PFSK-1 (cell line): ENCODE measurements around the gene SLC8A1.

Experiments used
- FOXP2 ChIP-seq: optimal IDR thresholded peaks from 2 replicates; pipeline ENCODE3; 2011; ENCODE audit warnings: borderline replicate concordance, control low read depth, inconsistent platforms; ENCODE audit not compliant: insufficient read depth; ENCODE audit errors: extremely low read length, extremely low read depth
- POLR2AphosphoS5 ChIP-seq: IDR thresholded peaks from 2 replicates; pipeline ENCODE4 v1.6.1; 2012; ENCODE audit warnings: low read depth, mild to moderate bottlenecking, control low read depth, low read length, moderate library complexity
- SIN3A ChIP-seq: IDR thresholded peaks from 2 replicates; pipeline ENCODE4 v1.6.1; 2012; ENCODE audit warnings: mild to moderate bottlenecking, low read length, moderate library complexity, borderline replicate concordance; ENCODE audit not compliant: insufficient read depth
- TAF1 ChIP-seq: IDR thresholded peaks from 2 replicates; pipeline ENCODE4 v1.6.1; 2012; ENCODE audit warnings: low read length, control low read depth, borderline replicate concordance; ENCODE audit not compliant: insufficient read depth
- TF ChIP-seq, protein P1 (sequence below), 2 experiments: IDR thresholded peaks; 2 replicates each; pipeline versions ENCODE4 v1.6.1 to v1.8.0; 2011 to 2012; ENCODE audit warnings: low read depth in 2 of 2, low read length in 2 of 2, control low read depth in 1 of 2, inconsistent platforms in 1 of 2, mild to moderate bottlenecking in 1 of 2, moderate library complexity in 1 of 2; ENCODE audit not compliant: insufficient read depth in 1 of 2

Gene SLC8A1

DNA sequence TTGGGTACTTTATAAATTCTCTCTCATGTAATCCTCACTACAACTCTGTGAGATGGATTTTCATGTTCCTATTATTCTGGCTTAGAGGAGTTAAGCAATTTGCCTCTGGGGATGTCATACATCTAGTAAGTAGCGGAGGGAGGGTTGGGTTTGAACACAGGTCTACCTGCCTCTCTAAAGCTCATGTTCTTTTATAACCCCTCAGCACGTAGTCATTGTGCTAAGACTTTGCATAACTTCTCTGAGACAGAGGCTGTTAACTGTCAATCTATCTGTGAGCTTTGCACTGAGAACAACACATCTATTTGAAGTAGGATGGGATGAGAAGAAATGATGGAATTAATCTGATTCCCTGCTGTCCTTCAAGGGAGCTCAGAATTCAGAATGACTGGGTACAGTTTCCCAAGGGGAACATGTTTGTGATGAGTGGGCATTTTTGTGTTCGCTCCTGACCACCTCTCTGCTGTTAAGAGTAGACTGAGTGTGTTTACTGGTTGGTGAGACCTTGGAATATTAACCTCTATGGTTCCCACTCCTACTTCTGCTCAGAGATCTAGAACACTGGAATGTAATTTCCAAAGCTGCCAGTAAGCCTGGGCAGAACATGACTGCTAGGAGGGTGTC, 320.7 kb downstream of the SLC8A1 start:
- no peak for TF ChIP-seq FOXP2
- TF ChIP-seq TAF1: no peak
- TF ChIP-seq SIN3A: no peak
- TF ChIP-seq, protein P1, sequence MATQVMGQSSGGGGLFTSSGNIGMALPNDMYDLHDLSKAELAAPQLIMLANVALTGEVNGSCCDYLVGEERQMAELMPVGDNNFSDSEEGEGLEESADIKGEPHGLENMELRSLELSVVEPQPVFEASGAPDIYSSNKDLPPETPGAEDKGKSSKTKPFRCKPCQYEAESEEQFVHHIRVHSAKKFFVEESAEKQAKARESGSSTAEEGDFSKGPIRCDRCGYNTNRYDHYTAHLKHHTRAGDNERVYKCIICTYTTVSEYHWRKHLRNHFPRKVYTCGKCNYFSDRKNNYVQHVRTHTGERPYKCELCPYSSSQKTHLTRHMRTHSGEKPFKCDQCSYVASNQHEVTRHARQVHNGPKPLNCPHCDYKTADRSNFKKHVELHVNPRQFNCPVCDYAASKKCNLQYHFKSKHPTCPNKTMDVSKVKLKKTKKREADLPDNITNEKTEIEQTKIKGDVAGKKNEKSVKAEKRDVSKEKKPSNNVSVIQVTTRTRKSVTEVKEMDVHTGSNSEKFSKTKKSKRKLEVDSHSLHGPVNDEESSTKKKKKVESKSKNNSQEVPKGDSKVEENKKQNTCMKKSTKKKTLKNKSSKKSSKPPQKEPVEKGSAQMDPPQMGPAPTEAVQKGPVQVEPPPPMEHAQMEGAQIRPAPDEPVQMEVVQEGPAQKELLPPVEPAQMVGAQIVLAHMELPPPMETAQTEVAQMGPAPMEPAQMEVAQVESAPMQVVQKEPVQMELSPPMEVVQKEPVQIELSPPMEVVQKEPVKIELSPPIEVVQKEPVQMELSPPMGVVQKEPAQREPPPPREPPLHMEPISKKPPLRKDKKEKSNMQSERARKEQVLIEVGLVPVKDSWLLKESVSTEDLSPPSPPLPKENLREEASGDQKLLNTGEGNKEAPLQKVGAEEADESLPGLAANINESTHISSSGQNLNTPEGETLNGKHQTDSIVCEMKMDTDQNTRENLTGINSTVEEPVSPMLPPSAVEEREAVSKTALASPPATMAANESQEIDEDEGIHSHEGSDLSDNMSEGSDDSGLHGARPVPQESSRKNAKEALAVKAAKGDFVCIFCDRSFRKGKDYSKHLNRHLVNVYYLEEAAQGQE (IDR thresholded peaks at IDR 0.05; ENCODE audit: insufficient read depth in 1 of 2, low read depth in 2 of 2, low read length in 2 of 2): no peak
- TF ChIP-seq POLR2AphosphoS5: no peak

GRCh38 chr2:40130251-40130994, 321.5 kb downstream of the SLC8A1 start:
- TF ChIP-seq FOXP2: no peak
- no peak for TF ChIP-seq POLR2AphosphoS5
- no peak for TF ChIP-seq SIN3A
- TF ChIP-seq TAF1: no peak
- TF ChIP-seq, protein P1 (IDR thresholded peaks at IDR 0.05; ENCODE audit: insufficient read depth in 1 of 2, low read depth in 2 of 2, low read length in 2 of 2): no peak

DNA sequence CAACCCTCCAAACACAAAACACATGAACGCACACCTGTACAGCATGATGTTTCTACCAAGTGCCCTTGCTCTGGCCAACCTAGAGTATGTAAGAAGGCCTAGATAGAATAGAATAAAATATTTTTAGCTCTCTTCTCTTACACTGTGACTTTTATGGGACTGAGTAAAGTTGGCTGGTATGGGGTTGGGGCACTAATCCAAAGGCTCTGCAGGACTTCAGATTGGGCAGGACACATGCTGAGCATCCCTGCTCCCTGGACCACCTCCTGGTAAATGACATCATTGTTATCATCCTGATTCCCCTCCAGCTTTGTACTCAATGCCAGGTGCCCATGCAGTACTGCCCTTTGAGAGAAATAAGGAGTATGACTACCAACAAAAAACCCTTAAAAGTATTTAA, 322.2 kb downstream of the SLC8A1 start:
- TF ChIP-seq POLR2AphosphoS5: no peak
- TF ChIP-seq, protein P1 (IDR thresholded peaks at IDR 0.05; ENCODE audit: insufficient read depth in 1 of 2, low read depth in 2 of 2, low read length in 2 of 2): no peak
- TF ChIP-seq SIN3A: no peak
- TF ChIP-seq TAF1: no peak
- no peak for TF ChIP-seq FOXP2

DNA sequence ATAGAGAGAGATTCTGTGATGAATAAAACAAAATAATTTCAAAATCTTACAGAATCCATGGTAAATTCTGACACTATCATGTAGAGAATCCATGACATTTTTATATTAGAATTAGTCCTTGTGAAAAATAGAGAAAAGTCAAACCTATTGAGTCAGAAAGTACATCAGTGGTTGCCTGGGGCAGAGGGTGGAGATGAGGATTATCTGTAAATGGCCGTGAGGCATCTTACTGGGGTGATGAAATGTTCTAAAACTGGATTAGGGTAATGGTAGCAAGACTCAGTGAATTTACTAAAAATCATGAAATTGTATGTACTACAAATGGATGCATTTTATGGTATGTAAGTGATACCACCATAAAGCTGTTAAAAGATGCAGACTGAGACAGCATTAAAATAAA, 323.1 kb downstream of the SLC8A1 start:
- TF ChIP-seq FOXP2: no peak
- no peak for TF ChIP-seq POLR2AphosphoS5
- TF ChIP-seq TAF1: no peak
- TF ChIP-seq, protein P1 (IDR thresholded peaks at IDR 0.05; ENCODE audit: insufficient read depth in 1 of 2, low read depth in 2 of 2, low read length in 2 of 2): no peak
- no peak for TF ChIP-seq SIN3A
